Raji (cell line): ENCODE measurements around the gene IL37.

Source experiments
- POLR2A ChIP-seq: IDR thresholded peaks from 2 replicates; pipeline ENCODE4 v1.6.1; 2011; ENCODE audit warnings: low read depth, low read length, control low read depth; ENCODE audit not compliant: insufficient read depth

The IL37 gene

GRCh38 chr2:112915300-112916144, 4.6 kb downstream of the IL37 start:
- TF ChIP-seq POLR2A = no peak

DNA sequence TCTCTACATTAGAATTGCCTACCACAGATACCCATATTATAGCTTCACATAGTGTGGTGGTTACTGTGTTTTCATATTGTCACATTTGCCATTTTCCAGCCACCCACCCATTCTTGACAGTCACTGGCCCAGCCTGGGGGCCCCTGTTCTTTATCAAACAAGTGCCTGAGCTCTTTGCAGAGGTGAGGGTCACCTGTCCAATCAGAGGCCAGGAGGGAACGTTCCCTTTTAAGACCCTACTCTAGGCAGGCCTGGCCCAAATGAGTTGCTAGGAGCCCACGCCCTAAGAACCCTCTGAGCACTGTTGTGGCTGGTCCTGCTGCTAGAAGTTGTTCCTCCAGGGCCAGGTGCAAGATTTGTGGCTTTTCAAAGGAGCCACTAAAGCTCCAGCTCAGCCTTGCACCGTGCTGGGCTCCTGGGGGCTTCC, 5.2 kb downstream of the IL37 start:
- TF ChIP-seq POLR2A = no peak

GRCh38 chr2:112916625-112917247, 5.8 kb downstream of the IL37 start:
- no peak for TF ChIP-seq POLR2A

GRCh38 chr2:112917856-112918255, 6.9 kb downstream of the IL37 start:
- TF ChIP-seq POLR2A = no peak

DNA sequence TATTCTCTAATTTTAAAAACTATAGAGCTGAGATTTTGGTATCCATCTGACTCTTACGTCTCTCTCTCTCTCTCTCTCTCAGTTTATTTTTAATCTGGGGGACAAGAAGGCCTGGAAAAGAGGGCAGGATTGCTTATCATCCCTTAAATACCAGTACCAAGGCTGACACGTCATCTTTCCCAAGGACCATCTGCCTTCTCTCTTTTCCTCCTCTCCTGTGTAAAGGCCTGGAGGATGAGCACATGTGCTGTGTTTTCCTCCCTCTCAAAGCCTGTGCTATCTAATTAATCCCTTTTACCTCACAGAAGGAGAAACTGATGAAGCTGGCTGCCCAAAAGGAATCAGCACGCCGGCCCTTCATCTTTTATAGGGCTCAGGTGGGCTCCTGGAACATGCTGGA, 7.3 kb downstream of the IL37 start:
- no peak for TF ChIP-seq POLR2A

DNA sequence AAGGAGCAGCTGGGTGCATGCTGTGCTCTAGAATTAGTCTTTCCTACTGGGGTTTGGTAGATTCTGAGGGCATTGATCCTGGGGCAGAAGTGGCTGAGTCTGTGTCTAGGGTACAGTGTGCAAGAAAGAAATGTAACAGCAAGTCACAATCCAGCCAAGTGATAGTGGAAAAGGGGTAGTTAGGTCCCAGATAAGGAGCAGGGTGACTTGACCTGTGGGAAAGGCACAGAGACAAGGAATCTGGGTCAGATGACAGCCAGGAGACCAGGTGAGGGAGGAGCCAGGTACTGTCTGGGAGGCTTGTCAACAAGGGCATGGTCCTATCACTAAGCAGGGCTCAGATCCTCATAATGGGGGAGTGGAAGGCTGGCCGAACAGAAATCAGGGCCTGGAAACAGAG, 8.1 kb downstream of the IL37 start:
- TF ChIP-seq POLR2A = no peak

DNA sequence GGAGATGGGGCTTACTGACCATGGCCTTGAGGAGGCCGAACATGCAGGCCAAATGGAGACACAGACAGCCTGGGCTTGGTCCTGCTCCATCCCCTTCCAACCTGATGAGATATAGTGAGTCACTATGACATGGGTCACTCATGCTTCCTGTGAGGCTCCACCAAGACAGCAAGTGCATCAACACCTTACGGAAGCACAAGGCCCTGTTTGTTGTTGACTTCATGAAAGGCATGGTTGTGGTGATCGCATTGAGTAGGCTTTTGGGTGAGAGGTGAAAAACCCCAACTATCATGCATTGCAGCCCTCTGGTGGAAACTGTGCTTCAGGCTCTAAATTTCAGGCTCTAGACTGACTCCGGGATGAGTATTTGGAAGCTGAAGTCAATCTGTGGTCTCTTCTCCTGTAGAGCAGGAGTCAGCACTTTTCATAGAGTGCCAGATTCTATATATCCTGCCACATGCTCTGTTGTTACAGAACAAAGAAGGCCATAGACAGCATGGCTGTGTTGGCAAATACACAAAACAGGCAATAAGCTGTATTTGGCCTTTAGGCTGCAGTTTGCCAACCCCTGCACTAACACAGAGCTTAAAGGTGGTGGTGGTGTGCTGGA, 10.1 kb downstream of the IL37 start:
- TF ChIP-seq POLR2A = no peak

DNA sequence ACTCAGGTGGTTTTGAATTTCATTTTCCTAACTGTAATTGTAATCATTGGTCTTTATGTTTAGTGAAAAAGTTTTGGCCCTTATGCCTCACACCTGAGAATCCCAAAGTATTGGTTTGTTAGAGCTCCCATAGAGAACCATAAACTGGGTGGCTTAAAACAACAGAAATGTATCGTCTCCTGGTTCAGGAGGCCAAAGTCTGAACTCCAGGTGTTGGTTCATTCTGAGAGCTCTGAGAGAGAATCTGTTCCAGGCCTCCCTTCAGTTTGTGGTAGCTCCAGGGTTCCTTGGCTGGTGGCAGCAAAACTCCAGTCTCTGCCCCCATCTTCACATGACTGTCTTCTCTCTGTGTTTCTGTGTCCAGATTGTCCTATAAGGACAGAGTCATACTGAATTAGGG, 11.0 kb downstream of the IL37 start:
- TF ChIP-seq POLR2A = no peak

- no peak for TF ChIP-seq POLR2A
These were observed 12.4 kb downstream of the IL37 start for GRCh38 chr2:112923237-112923966.

- TF ChIP-seq POLR2A = no peak
These were observed 13.0 kb downstream of the IL37 start for GRCh38 chr2:112923967-112924338.

GRCh38 chr2:112924360-112924759, 13.4 kb downstream of the IL37 start:
- TF ChIP-seq POLR2A = no peak

GRCh38 chr2:112924821-112925220, 13.9 kb downstream of the IL37 start:
- TF ChIP-seq POLR2A = no peak

GRCh38 chr2:112926707-112927106, 15.7 kb downstream of the IL37 start:
- TF ChIP-seq POLR2A = no peak

DNA sequence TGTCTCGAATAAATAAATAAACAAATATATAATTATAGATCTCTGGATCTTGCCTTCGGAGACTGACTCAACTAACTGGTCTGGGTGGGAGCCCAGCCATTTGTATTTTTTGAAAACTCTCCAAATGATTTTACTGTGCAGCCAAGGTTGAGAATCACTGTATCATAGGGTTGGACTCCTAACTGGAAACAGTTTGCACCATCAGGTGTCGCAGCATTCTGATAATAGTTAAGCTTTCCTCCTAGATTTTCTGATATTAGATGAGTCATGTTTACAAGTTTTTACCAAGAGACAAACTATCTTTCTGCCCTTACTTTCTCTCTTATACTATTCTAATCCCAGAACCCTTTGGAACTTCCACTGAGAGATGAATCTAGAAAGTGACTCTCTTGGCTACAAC, 16.8 kb downstream of the IL37 start:
- no peak for TF ChIP-seq POLR2A

DNA sequence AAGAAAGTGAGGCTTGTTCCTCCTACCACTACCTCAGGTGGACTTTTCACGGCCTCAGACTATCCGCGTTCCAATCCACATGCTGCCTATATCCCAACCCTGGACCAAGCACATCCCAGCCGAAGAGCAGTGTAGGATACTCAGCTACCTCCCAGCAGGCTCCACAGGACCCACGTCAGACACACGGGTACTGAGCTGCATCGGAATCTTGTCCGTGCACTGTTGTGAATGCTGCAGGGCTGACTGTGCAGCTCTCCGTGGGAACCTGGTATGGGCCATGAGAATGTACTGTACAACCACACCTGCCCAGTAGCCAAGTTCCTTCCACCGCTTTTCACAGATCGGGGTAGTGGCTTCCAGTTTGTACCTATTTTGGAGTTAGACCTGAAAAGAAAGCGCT, 22.3 kb downstream of the IL37 start:
- TF ChIP-seq POLR2A = no peak

- TF ChIP-seq POLR2A = no peak
These were observed 25.9 kb downstream of the IL37 start for GRCh38 chr2:112936927-112937232.
